Measurements from ENCODE around the gene GJB5.

DNA sequence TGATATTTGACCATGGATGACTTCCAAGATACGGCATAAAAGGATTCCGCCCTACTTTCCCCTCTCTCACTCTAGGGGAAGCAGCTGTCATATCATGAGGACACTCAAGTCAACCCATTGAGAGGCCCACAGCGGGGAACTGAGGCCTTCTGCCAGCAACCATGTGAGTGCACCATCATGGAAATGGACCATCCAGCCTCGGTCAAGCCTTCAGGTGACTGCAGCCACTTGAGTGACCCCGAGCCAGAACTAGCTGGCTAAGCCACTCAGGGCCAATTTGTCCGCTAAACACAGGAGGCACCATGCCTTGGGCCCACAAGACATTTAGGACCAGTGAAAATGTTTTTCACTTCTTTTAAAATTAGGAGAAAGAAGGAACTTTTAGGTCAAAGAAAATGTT lies 11.1 kb upstream of the GJB5 start:
- no peak for TF ChIP-seq FOXP2 (optimal IDR thresholded peaks at IDR 0.05; ENCODE audit: borderline replicate concordance, extremely low read depth, extremely low read length, insufficient read depth)
- no peak for TF ChIP-seq POLR2AphosphoS5 (IDR thresholded peaks at IDR 0.05; ENCODE audit: low read depth, low read length)
